ENCODE measurements around the gene NLGN4X.

The NLGN4X gene

DNA sequence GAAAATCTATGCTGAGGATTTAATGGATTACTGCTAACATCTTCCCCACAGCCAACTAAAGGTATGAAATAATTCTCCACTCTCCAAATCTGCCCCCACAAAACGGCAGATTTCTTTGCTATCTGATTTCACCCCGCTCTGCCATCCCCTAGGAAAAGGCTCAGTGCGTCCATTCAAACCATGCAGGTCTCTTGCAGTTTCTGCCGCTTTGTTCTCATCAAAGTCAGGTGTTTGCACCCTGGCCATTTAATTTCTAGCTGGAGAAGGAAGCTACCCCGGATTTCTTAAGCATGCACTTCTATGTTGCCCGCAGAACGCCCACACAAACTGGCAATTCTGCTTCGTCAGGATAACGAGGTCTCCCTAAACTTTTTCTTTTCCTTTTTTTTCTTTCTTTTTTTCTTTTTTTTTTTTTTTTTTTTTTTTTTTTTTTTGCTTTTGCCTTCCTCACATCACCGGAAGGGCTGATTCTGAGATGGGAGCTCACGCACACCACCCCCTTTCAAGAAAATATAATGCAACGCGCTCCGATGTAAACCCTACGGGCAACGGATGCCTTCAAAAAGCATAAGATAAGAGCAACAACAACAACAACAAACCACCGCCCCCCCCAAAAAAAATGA is 3.3 kb downstream of the NLGN4X start:
- Histone ChIP-seq H3K27ac (ENCODE audit: insufficient read depth, low read length, poor library complexity, severe bottlenecking) (no peak overlapping the region), H3K4me3 (ENCODE audit: insufficient read depth, low read depth, low read length, poor library complexity, severe bottlenecking) (no peak overlapping the region), H3K4me1 (ENCODE audit: control insufficient read depth, insufficient read depth, low read length, poor library complexity, severe bottlenecking) (no peaks in the 10 kb centered on the region), H3K9me3 (ENCODE audit: control insufficient read depth, low read length) (no peaks in the 10 kb centered on the region), H3K36me3 (ENCODE audit: control insufficient read depth, insufficient read depth, low read length) (no peaks in the 10 kb centered on the region), H3K27me3 (replicated peaks; ENCODE audit: control insufficient read depth, insufficient read depth, low read length, poor library complexity, severe bottlenecking) (no peaks in the 10 kb centered on the region)
- no peak for DNase-seq

GRCh38 chrX:6223516-6223915 is 5.2 kb downstream of the NLGN4X start:
- no peak for DNase-seq
- H3K27ac ChIP-seq (ENCODE audit: insufficient read depth, low read length, poor library complexity, severe bottlenecking): no peak overlapping the region

GRCh38 chrX:6210230-6210629 is 18.4 kb downstream of the NLGN4X start:
- Histone ChIP-seq H3K27ac (ENCODE audit: insufficient read depth, low read length, poor library complexity, severe bottlenecking) (no peak overlapping the region), H3K4me1 (ENCODE audit: control insufficient read depth, insufficient read depth, low read length, poor library complexity, severe bottlenecking) (no peaks in the 10 kb centered on the region), H3K36me3 (ENCODE audit: control insufficient read depth, insufficient read depth, low read length) (no peaks in the 10 kb centered on the region), H3K27me3 (replicated peaks; ENCODE audit: control insufficient read depth, insufficient read depth, low read length, poor library complexity, severe bottlenecking) (no peaks in the 10 kb centered on the region), H3K9me3 (ENCODE audit: control insufficient read depth, low read length) (no peaks in the 10 kb centered on the region), H3K4me3 (ENCODE audit: insufficient read depth, low read depth, low read length, poor library complexity, severe bottlenecking) (no peak overlapping the region)
- DNase-seq: no peak

More at GRCh38 chrX:6223516-6223915, 5.2 kb downstream of the NLGN4X start:
- no peaks in the 10 kb centered on the region for H3K4me1 ChIP-seq (ENCODE audit: control insufficient read depth, insufficient read depth, low read length, poor library complexity, severe bottlenecking)
- H3K36me3 ChIP-seq (ENCODE audit: control insufficient read depth, insufficient read depth, low read length): no peaks in the 10 kb centered on the region
- H3K9me3 ChIP-seq (ENCODE audit: control insufficient read depth, low read length): no peaks in the 10 kb centered on the region
- no peaks in the 10 kb centered on the region for H3K27me3 ChIP-seq (replicated peaks; ENCODE audit: control insufficient read depth, insufficient read depth, low read length, poor library complexity, severe bottlenecking)
- H3K4me3 ChIP-seq (ENCODE audit: insufficient read depth, low read depth, low read length, poor library complexity, severe bottlenecking): no peak overlapping the region

DNA sequence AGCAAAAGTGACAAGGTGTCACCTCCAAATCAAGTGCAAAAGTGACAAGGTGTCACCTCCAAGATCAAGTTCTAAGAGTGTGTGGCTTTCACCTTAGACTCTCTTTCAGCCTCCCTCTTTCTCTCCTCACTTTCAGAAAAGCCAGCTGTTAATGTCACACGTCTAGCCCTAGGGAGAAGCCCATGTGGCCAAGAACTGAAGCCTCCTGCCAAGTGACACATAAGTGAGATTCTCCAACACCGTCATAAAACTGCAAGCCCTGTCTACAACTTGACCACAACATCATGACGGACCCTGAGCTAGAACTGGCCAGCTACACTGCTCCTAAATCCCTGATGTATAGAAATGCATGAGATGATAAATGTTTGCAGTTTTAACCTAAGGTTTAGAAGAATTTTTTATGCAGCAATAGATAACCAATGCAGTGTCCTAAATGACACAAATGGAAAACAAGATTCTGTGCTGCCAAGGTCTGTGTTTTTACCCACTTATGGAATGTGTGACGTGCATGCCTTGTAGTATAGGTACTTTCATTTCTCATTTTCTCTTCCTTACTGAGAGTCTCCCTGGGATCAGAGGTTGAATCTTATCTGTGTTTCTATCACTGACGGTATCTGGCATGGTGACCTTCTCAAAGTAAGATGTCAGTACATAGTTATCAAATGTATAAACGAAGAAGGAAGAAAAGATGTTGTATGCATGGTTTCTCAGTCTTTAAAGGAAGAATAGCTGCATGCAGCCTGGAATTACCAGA is 25.0 kb downstream of the NLGN4X start:
- no peaks in the 10 kb centered on the region for H3K27me3 ChIP-seq (replicated peaks; ENCODE audit: control insufficient read depth, insufficient read depth, low read length, poor library complexity, severe bottlenecking)
- H3K36me3 ChIP-seq (ENCODE audit: control insufficient read depth, insufficient read depth, low read length): no peaks in the 10 kb centered on the region
- DNase-seq: no peak
- no peak overlapping the region for H3K4me3 ChIP-seq (ENCODE audit: insufficient read depth, low read depth, low read length, poor library complexity, severe bottlenecking)
- no peaks in the 10 kb centered on the region for H3K9me3 ChIP-seq (ENCODE audit: control insufficient read depth, low read length)
- no peak overlapping the region for H3K27ac ChIP-seq (ENCODE audit: insufficient read depth, low read length, poor library complexity, severe bottlenecking)
- H3K4me1 ChIP-seq (ENCODE audit: control insufficient read depth, insufficient read depth, low read length, poor library complexity, severe bottlenecking): no peaks in the 10 kb centered on the region

DNA sequence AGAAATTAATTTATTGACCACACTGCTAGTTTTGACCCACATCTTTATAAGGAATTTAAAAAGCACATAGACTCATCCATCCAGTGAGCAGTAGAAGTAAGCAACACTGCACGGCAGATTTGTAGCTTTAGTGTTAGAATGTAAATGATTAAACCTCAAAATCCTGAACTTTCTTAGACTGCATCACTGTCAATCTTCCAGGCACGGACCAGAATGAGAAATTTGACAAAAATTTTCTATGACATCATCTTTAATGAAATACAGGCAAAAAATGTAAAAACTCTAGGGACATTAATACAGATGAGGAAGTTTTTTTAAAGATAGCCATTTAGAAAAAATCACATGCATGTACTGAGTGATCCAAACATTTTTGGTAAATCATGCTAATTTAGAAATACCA is 29.2 kb downstream of the NLGN4X start:
- Histone ChIP-seq H3K4me1 (ENCODE audit: control insufficient read depth, insufficient read depth, low read length, poor library complexity, severe bottlenecking) (no peaks in the 10 kb centered on the region), H3K36me3 (ENCODE audit: control insufficient read depth, insufficient read depth, low read length) (no peaks in the 10 kb centered on the region), H3K27ac (ENCODE audit: insufficient read depth, low read length, poor library complexity, severe bottlenecking) (no peak overlapping the region), H3K27me3 (replicated peaks; ENCODE audit: control insufficient read depth, insufficient read depth, low read length, poor library complexity, severe bottlenecking) (no peaks in the 10 kb centered on the region), H3K4me3 (ENCODE audit: insufficient read depth, low read depth, low read length, poor library complexity, severe bottlenecking) (no peak overlapping the region), H3K9me3 (ENCODE audit: control insufficient read depth, low read length) (no peaks in the 10 kb centered on the region)
- DNase-seq: no peak

GRCh38 chrX:6187256-6187655 is 41.4 kb downstream of the NLGN4X start:
- no peaks in the 10 kb centered on the region for H3K4me1 ChIP-seq (ENCODE audit: control insufficient read depth, insufficient read depth, low read length, poor library complexity, severe bottlenecking)
- no peaks in the 10 kb centered on the region for H3K36me3 ChIP-seq (ENCODE audit: control insufficient read depth, insufficient read depth, low read length)
- no peak overlapping the region for H3K4me3 ChIP-seq (ENCODE audit: insufficient read depth, low read depth, low read length, poor library complexity, severe bottlenecking)
- no peaks in the 10 kb centered on the region for H3K9me3 ChIP-seq (ENCODE audit: control insufficient read depth, low read length)
- no peak overlapping the region for H3K27ac ChIP-seq (ENCODE audit: insufficient read depth, low read length, poor library complexity, severe bottlenecking)
- no peaks in the 10 kb centered on the region for H3K27me3 ChIP-seq (replicated peaks; ENCODE audit: control insufficient read depth, insufficient read depth, low read length, poor library complexity, severe bottlenecking)
- no peak for DNase-seq

- DNase-seq: no peak
- Histone ChIP-seq H3K9me3 (ENCODE audit: control insufficient read depth, low read length) (no peaks in the 10 kb centered on the region), H3K27me3 (replicated peaks; ENCODE audit: control insufficient read depth, insufficient read depth, low read length, poor library complexity, severe bottlenecking) (no peaks in the 10 kb centered on the region), H3K27ac (ENCODE audit: insufficient read depth, low read length, poor library complexity, severe bottlenecking) (no peak overlapping the region), H3K36me3 (ENCODE audit: control insufficient read depth, insufficient read depth, low read length) (no peaks in the 10 kb centered on the region), H3K4me3 (ENCODE audit: insufficient read depth, low read depth, low read length, poor library complexity, severe bottlenecking) (no peak overlapping the region), H3K4me1 (ENCODE audit: control insufficient read depth, insufficient read depth, low read length, poor library complexity, severe bottlenecking) (no peaks in the 10 kb centered on the region)
Measured at GRCh38 chrX:6184900-6185515, 43.7 kb downstream of the NLGN4X start.

- H3K4me1 ChIP-seq (ENCODE audit: control insufficient read depth, insufficient read depth, low read length, poor library complexity, severe bottlenecking): no peaks in the 10 kb centered on the region
- no peaks in the 10 kb centered on the region for H3K36me3 ChIP-seq (ENCODE audit: control insufficient read depth, insufficient read depth, low read length)
- no peak overlapping the region for H3K4me3 ChIP-seq (ENCODE audit: insufficient read depth, low read depth, low read length, poor library complexity, severe bottlenecking)
- H3K27me3 ChIP-seq (replicated peaks; ENCODE audit: control insufficient read depth, insufficient read depth, low read length, poor library complexity, severe bottlenecking): no peaks in the 10 kb centered on the region
- no peak overlapping the region for H3K27ac ChIP-seq (ENCODE audit: insufficient read depth, low read length, poor library complexity, severe bottlenecking)
- H3K9me3 ChIP-seq (ENCODE audit: control insufficient read depth, low read length): no peaks in the 10 kb centered on the region
- DNase-seq: no peak
Measured at GRCh38 chrX:6175914-6176313, 52.8 kb downstream of the NLGN4X start.

DNA sequence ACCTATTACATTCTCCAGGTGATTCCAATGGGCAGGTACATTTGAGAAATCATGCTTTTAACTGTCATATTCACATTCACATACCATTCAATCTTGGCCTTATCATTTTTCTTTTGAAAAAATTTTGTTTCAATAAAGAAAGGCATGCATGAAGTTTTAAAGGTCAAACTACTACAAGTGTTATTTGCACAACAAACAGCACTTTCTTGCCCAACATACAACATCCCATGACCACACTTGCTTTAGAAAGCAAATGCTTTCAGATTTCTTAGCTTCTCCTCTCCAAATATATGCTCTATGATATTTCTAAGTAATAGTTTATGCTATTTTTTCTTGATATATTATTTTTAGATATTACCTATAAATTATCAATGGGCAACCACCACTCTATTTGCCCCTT is 58.2 kb downstream of the NLGN4X start:
- Histone ChIP-seq H3K4me1 (ENCODE audit: control insufficient read depth, insufficient read depth, low read length, poor library complexity, severe bottlenecking) (no peaks in the 10 kb centered on the region), H3K4me3 (ENCODE audit: insufficient read depth, low read depth, low read length, poor library complexity, severe bottlenecking) (no peak overlapping the region), H3K27me3 (replicated peaks; ENCODE audit: control insufficient read depth, insufficient read depth, low read length, poor library complexity, severe bottlenecking) (no peaks in the 10 kb centered on the region), H3K27ac (ENCODE audit: insufficient read depth, low read length, poor library complexity, severe bottlenecking) (no peak overlapping the region), H3K36me3 (ENCODE audit: control insufficient read depth, insufficient read depth, low read length) (no peaks in the 10 kb centered on the region), H3K9me3 (ENCODE audit: control insufficient read depth, low read length) (no peaks in the 10 kb centered on the region)
- DNase-seq: no peak

- no peak overlapping the region for H3K4me3 ChIP-seq (ENCODE audit: insufficient read depth, low read depth, low read length, poor library complexity, severe bottlenecking)
- H3K4me1 ChIP-seq (ENCODE audit: control insufficient read depth, insufficient read depth, low read length, poor library complexity, severe bottlenecking): no peaks in the 10 kb centered on the region
- H3K27me3 ChIP-seq (replicated peaks; ENCODE audit: control insufficient read depth, insufficient read depth, low read length, poor library complexity, severe bottlenecking): no peaks in the 10 kb centered on the region
- H3K9me3 ChIP-seq (ENCODE audit: control insufficient read depth, low read length): no peaks in the 10 kb centered on the region
- no peaks in the 10 kb centered on the region for H3K36me3 ChIP-seq (ENCODE audit: control insufficient read depth, insufficient read depth, low read length)
- no peak for DNase-seq
- no peak overlapping the region for H3K27ac ChIP-seq (ENCODE audit: insufficient read depth, low read length, poor library complexity, severe bottlenecking)
Measured at GRCh38 chrX:6169407-6169806, 59.3 kb downstream of the NLGN4X start.
